ENCODE data around the gene ARHGDIB. TPM values are rescaled to one million over a fixed set of nuclear protein-coding genes. Genes with fewer than 3 reads are reported as not detected.

Gene ARHGDIB
- total RNA-seq, 1 experiment from 2014 or later = 16.8 TPM

DNA sequence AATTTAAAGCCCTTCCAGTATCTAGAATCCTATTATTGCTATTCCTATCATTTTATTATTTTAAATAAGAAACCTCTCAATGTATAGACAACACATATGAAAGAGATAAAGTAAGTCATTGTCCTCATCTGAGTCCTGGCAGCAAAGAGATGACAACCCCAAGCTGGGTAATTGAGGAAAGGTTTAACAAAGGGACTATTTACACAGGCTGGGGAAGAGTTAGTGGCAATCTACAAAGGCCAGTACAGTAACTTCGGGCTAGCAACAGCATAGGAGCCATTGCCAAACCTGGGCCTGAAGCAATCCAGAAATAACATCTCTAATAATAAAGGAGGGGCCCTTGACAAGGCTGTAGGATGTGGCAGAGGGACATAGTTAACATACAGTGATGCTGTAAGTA lies 22.6 kb upstream of the ARHGDIB start:
- no peak for DNase-seq (ENCODE audit: low read depth)

DNA sequence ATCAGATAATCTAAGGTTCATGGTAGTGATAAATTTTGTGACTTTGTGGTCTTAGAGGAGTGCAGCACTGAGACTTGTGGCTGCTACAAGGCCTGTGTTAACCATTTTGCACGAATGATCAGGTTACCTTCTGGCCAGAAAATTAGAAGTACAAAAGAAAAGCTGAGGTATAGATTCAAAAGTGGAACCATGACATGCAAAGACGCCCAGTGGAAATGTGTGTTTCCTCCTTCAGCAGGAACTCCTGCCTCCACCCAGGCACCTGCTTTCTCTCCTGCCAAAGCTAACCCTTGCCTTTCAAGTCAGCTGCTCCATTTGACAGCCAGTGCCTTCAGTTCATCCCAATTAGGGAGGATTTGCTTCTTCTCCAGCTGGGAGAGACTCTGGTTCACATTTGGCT lies 21.6 kb upstream of the ARHGDIB start:
- no peak for DNase-seq (ENCODE audit: low read depth)

GRCh38 chr12:14982562-14982961 lies 21.2 kb upstream of the ARHGDIB start:
- DNase-seq (ENCODE audit: low read depth) = no peak

DNA sequence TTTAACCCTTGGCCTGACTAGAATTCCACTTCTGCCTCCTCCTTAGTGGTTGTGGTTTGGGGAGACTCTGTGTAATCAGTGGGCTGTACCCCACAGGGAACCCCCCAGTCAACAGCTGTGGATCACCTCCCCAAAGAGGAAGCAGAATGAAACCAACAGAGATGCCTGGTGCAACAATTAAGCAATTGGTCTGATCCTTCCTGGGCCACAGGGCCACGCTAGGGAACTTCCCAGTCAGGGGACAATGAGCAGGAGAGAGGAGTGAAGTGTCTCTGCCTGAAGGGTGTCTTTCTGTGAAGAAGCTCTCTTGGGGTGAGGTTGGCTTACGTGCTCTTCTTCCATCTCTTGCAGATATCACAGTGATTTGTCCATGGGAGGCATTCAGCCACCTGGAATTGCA lies 19.6 kb upstream of the ARHGDIB start:
- no peak for DNase-seq (ENCODE audit: low read depth)

GRCh38 chr12:14979468-14979867 lies 18.1 kb upstream of the ARHGDIB start:
- no peak for DNase-seq (ENCODE audit: low read depth)

DNA sequence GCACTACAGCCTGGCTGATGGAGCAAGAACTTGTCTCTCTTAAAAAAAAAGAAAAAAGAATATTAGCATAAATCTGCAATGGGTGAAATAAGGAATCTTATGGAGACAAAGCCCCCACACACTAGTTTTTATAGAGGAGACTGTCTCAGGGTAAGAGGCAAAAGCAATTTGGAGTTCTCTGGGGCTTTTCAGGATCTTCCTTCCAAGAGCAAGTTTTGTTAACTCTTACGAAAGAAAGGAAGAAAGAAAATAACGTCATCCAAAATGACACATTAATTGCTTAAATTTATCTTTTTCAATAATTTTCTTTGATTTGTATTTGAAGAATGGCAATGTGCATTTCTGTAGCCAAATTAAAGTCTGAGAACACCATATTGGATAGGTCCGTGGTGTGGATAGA lies 15.3 kb upstream of the ARHGDIB start:
- DNase-seq (ENCODE audit: low read depth) = no peak

DNA sequence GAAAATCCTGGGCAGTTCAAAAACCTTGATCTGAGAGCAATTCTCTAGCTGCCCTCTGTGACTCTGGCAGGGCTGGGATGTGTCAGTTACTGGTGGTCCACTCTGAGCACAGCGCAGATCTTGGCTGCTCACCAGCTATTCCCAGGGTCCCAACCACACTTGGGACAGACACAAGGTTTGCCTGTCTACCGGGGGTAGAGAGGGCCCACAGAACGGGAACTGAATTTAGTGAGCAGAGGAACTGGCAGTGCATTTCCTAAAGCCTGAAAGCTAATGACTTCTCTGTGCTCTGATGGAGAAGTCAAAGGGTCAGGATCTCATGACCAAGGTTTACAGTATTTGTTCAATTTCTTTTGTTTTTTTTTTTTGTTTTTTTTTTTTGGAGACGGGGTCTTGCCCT lies 14.1 kb upstream of the ARHGDIB start:
- no peak for DNase-seq (ENCODE audit: low read depth)

GRCh38 chr12:14974633-14975032 lies 13.2 kb upstream of the ARHGDIB start:
- DNase-seq (ENCODE audit: low read depth) = no peak

DNA sequence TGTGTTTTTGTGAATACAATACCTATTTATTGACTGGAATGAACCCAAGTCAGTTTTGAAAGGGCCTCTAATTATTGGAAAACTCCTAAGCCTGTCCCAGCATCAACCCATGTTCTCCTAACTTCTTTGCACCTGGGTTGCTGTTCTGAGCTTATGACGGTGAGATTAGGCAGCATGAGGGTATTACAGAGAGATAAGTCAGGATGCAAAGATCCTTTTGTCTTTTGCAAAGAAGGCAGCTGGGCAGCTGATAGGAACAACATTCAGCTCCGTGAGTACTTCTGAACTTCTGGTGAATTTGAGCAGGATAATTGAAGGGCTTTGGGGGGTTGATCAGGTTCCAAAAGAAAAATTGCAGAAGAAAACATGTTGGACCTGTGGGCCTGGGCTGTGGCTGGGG lies 11.4 kb upstream of the ARHGDIB start, which contains the start of gene PDE6H:
Gene PDE6H (plus strand): TSS at position 227 of the 400 bp plus-strand sequence. CDS start 4,971 bp downstream, outside the sequence.
- no peak for DNase-seq (ENCODE audit: low read depth)

DNA sequence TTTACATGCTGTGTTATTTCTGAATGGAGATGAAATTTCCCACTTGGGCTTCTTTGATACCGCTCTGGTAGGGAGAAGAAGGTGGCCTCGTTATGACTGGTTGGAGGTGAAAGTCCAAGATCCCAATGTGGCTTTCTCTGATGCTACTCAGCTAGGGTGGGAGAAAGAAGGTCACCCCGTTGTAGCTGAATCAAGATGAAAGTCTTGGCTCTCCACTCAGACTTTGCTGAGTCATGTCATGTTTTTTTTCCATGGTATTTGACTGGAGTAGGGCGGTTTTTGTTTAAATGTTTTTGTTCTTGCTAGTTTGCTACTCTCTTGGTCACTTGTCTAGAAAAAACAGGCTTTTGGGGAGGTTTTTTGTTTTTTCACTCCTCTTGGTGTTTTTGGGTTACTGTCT lies 9.1 kb upstream of the ARHGDIB start:
- no peak for DNase-seq (ENCODE audit: low read depth)

DNA sequence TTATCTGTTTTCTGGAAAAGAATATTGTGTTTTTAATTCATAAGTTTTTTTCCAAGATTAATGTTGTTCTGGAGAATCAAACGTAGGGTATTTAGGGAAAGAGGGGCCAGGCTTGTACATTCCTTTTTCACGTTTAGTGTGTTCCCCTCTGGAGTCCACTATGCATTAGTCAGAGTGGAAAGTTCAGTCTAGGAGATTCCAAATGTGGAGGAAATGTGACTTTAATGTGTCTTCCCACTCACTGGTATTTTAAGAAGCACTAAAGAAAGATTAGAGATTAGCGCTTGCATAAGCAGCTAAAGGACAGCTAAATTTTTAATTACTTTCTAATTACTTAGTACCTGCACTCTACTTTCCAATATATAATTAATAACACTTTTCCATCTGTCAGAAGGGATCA lies 7.1 kb upstream of the ARHGDIB start:
- DNase-seq (ENCODE audit: low read depth) = no peak

GRCh38 chr12:14965221-14965620 lies 3.8 kb upstream of the ARHGDIB start:
- no peak for DNase-seq (ENCODE audit: low read depth)

DNA sequence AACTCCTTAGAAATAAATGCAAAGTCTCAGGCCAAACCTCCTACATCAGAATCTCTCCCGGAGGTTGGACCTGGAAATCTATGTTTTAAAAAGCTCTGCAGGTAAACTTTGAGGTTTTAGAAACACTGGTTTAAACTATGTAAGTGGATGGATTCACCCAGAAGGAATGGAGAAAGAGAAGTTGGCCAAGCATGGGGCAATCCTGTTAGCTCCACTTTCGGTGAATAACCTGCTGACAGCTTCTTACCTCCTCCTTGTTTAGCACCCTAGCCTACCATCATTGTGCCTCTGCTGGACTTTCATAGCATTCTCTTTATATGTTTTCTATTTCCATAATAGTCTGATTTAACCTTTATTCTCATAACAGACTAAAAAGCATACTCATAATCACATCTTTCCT lies 3.0 kb upstream of the ARHGDIB start:
- DNase-seq (ENCODE audit: low read depth) = no peak

- DNase-seq (ENCODE audit: low read depth) = no peak
These were observed 2.1 kb upstream of the ARHGDIB start for GRCh38 chr12:14963520-14963919.

- no peak for DNase-seq (ENCODE audit: low read depth)
These were observed 1.4 kb upstream of the ARHGDIB start for GRCh38 chr12:14962797-14963196.

DNA sequence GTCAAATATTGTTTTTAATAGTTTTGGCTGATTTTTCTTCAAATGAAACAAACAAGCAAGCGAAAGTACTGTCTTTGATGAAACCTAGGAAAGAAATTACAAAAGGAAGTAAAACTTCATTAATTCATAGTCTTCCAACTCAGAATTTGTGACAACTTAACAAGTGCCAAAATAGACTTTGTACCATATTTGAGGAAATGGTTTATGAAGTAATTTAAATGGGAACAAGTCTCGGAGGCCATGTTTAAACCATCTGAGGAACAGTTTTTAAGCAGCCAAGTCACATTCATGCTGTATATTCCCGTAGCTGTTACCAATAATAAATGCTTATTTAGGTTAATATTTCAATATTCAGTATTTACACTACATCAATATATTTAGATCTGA lies 745 bp upstream of the ARHGDIB start:
- no peak for DNase-seq (ENCODE audit: low read depth)

DNA sequence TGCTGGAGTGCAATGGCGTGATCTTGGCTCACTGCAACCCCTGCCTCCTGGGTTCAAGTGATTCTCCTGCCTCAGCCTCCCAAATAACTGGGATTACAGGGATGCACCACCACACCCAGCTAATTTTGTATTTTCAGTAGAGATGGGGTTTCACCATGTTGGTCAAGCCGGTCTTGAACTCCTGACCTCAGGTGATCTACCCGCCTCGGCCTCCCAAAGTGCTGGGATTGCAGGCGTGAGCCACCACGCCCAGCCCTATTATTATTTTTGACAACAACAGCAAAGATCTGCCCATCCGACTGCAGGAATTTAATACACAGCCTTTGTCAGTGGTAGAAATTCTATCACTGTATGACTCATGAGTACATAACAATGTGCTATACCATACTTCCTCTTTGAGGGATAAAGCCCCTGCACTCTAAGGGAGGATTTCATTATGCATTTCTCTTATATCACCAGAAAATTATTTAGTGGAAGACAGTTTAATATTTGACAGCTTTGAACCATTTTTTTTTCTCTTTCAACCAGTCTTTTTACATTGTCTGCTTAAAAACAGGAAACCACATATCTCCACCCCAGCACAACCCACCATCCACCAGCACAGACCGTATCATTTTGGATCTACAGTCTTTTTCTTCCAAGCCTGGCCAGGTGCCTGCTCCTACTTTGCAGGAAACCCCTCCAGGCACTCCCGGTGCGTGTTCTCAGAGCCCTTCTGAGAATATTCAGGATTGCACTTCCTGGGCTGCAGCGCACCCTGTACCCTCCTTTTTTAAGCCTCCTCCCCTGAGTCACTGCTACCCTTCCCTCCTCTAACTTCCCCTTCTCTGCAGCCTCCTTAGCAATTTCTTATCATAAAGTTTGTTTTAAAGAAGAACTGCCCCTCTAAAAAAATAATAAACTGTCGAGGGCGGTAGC lies 594 bp downstream of the ARHGDIB start:
- no peak for DNase-seq (ENCODE audit: low read depth)

DNA sequence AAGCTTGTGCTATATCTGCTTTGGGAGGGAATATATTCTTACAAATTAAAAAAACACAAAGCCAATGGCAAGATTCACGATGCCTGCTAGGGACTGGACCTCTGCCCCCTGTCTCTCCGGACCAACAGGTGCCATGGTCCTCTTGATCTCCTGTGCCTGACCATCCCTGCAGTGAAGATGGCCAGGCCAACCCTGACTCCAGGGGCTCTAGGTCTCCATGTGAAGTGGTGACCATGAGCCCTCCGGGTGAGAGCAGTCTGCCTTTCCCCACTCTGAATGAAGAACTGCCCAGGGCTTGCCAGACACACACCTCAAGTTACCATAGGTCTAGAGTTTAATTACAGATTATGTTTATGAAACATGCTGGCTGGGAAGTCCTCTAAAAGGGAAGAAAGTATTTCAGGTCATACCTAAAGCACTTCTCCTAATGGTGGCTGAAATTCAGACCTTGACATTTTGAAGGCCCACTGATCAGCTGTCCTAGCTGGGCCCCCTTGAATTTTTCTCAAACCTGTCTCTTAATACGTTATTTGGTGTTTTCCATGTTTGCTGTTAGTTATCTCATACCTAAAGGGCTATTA lies 1.4 kb downstream of the ARHGDIB start:
- no peak for DNase-seq (ENCODE audit: low read depth)

GRCh38 chr12:14959463-14959862 lies 1.9 kb downstream of the ARHGDIB start:
- no peak for DNase-seq (ENCODE audit: low read depth)

GRCh38 chr12:14959126-14959440 lies 2.3 kb downstream of the ARHGDIB start:
- no peak for DNase-seq (ENCODE audit: low read depth)

DNA sequence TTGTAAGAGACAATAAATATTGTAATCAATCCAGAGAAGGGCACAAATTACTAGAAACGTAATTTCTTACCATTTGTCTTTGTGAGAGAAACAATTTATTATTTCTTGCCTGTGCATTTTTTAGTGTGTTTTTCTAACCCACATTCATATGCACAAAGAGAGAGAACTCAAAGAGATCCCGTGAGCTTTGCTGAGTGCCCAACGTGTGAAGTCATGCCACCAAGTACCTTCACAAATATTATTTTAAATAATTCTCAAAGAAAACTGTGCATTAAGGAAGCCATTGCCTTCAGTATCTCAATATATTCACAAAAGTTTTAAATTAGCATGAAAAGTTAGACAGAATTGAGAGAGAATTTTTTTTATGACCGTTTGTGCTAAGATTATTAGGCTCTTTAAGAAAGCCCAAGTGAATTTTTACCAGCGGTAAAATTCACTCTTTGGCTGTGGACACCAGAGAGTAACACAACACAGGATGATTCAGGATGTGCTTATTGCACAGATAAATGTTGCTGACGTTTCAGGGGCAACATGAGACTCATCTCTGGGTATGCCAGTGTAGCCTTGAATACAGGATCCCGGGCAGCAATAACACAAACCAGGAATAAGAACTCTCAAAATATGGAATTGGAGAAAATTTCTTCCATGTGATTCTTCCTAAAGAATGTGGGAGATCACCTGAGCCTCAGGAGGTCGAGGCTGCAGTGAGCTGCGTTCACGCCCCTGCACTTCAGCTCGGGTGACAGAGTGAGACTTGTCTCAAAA lies 2.9 kb downstream of the ARHGDIB start:
- no peak for DNase-seq (ENCODE audit: low read depth)

- DNase-seq (ENCODE audit: low read depth) = no peak
These were observed 3.7 kb downstream of the ARHGDIB start for GRCh38 chr12:14957551-14958168.

Measured in LHCN-M2 (cell line).